GM18870 (cell line): Measurements from ENCODE around the gene BEX4.
A peak's percentile ranks its signal among the peaks of the same experiment; 100 is the strongest.
"Not testable (repeated sequence)": the region's sequence is repeated elsewhere in the genome, so short reads cannot be mapped to it uniquely, and the experiment has no call there.

Source experiments
- ATAC-seq: cut with Tn5 transposase; IDR thresholded peaks from one replicate; pipeline ENCODE4 v1.9.1; 2021; ENCODE audit warnings: moderate library complexity; ENCODE audit not compliant: unreplicated experiment

Gene BEX4, protein sequence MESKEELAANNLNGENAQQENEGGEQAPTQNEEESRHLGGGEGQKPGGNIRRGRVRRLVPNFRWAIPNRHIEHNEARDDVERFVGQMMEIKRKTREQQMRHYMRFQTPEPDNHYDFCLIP

DNA sequence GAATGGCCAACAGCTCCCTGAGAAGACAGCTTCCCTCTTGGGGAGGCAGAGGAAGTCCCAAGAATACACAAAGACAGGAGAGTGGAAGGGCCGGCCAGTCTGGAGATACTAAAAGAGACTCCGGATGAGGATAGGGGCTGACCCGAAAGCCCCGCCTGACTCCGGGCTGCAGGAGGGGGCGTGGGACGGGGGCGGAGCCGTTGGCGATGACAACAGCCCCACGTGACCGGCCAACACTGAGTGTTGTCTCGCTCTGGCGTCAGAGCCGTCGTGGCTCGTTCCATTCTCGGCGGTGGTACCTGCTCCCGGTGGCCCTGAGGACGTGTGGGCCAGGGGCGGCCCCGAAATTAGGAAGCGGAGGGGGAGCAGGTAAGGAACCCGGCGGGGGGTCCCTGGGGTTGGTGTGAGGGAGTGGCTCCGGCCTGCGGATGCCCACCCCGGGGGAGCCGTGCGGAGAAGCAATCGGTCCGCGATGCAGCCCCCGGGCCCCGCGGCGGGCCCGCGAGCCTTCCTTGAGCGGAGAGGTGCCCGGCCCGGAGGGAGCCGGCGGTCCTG, at the start of gene BEX4:
BEX4 (plus strand) TSS at position 239 of the 555 bp plus-strand sequence. CDS start 1,046 bp downstream, outside the sequence.
- peak; percentile 82 for ATAC-seq

DNA sequence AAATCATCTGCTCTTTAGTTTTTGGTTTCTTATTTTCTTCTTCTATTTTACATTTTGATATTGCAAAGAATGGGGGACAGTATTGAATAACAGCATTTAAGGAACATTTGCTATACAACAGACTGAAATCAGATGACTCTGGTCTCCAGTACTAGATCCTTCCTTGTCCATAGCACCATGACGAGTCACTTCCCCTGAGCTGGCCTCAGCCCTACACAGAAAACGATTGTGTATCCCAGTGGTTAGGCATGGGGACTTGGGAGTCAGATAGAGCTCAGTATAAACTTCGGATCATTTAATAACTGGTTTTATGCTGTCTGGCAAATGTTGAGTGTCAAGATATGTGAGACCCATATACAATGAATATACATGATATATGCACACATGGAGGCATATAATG, 44.7 kb upstream of the BEX4 start:
- no peak for ATAC-seq

DNA sequence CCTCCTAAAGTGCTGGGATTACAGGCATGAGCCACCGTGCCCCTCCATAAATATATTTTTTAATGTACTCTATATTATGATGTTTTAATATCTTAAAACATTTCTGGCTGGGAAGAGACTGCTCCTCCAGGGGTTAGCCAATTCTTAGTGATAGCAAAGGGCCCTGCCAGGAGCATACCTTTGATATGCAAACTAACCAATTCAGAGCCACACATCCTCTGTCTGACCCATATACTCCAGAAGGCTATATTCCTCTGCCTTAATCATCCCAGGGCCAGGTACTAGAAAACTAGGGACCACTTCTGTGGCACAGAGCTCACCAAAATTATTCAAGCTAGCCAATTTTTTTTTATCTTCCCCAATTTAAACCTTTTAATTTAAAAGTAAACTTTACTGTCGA, 43.6 kb upstream of the BEX4 start:
- no peak for ATAC-seq

DNA sequence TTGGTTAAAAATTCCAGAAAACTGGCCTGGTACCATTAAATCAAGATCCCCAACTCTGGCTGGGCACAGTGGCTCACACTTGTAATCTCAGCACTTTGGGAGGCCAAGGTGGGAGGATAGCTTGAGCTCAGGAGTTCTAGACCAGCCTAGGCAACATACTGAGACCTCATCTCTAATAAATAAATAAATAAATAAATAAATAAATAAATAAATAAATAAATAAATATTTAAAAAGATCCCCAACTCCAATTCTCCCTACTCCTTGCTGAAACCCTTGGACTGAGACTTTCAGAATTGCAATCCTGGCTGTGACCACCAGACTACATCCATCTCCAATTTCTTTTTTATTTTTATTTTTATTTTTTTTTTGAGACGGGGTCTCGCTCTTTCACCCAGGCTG, 39.7 kb upstream of the BEX4 start:
- ATAC-seq = not testable (repeated sequence)

DNA sequence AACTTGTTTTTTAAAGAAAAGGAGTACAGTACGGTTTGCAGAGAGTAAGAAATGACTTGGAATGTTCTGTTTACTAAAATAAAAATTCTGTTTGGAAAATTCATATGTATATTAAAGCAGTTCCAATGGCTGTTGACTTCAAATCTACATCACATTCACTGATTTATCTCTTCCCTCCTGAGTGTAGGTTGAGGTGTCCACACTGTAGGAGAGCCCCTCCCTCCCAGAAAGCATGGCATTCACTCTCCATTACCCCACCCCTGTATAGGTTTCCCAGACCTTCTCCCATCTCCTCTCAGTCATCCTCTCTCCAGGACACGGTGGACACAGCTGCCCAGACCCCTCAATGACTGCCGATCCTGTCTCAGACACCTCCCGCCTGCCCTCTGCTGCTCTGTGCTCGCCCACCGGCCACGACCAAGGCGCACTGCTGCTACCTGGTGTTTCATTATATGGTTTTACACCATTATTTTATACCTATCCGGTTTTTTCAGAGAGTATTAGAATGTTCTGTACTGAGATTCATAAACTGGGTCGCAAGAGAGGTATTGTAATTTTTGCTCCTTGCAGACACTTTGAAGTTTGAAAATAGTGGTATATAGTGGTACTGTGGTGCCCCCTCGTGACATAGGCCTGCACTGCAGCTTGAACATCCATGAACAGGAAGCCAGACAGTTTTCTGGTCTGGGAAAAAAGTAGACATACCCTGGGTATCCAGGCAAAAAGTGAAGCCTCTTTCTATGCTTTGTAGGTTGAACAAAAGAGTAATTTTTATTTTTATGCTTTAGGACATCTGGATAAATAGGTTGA, 38.8 kb upstream of the BEX4 start:
- peak; percentile 48 for ATAC-seq

DNA sequence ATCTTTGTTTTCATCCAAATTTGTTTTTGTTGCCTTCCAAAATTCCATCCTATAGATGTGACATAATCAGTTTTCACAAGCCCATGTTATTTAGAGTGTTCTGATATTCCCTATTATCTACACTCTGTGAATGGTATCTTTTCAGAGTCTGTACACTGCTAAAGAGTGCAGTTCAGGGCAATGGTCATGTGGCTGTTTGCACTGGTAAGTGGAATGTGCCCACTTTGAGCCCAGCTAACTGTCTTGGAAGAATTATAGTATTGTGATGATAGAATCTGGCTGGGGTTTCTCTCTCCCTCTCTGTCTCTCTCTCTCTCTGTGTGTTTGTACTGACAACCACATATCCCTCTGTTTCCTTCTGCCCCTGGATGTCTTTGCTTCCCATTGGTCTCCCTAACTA, 37.4 kb upstream of the BEX4 start:
- no peak for ATAC-seq

DNA sequence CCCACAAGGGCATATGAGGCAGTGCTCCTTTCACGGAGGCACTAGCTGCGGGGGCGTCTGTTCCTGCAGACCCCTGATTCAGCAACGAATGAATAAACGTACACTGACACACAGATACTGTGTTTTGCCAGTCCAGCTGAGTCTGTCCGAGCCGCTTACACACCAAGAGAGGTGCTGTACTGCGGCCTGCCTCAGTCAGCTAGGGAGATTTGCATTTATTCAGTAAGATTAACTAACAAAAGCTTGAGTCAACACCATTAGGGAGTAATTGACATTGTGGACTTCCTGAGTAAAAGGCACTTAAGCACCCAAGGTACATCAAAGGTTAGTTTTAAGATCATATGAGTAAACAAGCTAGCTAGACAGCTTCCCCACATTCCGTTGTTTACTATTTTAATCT, 31.0 kb upstream of the BEX4 start:
- ATAC-seq = no peak

DNA sequence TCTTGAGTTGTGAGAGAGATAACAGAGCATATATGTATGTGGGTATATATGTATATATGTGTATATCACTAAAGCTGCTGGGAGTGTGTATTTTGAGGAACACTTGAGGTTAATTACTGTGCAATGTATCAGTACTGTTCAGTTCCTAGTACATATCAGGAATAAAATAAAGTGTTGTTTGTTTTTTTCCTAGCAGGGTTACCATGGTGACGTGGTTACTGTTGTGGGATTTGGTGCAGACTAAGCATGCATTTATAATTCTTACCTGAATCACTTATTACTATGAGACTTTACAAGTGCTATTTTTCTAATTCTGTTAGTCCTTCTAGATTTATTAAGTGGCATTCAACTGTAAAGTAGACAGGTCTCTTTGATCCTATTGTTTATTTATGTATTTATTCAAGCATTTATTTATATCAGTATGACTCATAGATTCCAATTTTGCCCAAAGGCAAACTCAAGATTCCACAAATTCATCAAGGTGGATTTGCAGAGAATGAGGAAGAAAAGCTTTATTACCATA, 26.9 kb upstream of the BEX4 start:
- ATAC-seq = no peak

DNA sequence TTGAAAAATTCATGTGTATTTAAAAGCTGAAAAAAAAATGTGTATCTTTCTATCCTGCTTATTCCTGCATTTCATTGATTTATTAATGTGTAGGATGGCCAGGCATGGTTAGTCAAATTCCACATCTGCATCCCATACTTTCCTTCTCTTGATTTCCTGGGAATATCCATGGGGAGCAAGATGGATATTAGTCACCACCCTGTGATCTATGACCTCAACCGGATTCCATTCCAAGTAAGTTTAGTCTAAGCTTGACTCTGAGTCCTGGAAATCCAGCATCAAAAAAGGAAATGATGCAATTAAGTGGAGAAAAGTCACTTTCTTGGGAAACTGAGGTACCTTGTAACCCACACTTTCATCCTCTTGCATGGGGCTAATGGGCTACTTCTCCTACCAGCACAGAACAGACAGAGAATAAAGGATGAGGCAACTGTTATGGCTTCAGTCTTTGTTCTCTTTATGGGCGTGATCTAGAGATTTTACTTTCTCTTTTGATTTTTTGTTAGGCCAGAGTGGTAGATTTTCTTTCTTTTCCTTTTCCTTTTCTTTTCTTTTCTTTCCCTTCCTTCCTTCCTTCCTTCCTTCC, 17.1 kb upstream of the BEX4 start:
- no peak for ATAC-seq

DNA sequence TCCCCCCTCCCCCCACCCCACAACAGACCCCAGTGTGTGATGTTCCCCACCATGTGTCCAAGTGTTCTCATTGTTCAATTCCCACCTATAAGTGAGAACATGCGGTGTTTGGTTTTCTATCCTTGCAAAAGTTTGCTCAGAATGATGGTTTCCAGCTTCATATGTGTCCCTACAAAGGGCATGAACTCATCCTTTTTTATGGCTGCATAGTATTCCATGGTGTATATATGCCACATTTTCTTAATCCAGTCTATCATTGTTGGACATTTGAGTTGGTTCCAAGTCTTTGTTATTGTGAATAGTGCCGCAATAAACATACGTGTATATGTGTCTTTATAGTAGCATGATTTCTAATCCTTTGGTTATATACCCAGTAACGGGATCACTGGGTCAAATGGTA, 16.2 kb upstream of the BEX4 start:
- ATAC-seq = not testable (repeated sequence)

DNA sequence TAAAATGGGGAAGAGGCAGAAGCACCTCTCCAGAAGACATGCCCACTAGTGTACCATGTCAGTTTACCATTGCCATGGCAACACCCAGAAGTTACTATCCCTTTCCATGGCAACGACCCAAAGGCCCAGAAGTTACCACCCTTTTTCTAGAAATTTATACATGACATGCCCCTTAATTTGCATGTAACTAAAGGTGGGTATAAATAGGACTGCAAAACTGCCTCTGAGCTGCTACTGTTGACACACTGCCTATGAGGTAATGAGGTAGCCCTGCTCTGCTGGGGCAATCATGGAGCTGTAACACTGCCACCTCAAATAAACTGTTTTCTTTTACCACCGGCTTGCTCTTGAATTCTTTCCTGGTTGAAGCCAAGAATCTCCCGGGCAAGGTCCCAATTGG, 13.9 kb upstream of the BEX4 start:
- ATAC-seq = no peak

DNA sequence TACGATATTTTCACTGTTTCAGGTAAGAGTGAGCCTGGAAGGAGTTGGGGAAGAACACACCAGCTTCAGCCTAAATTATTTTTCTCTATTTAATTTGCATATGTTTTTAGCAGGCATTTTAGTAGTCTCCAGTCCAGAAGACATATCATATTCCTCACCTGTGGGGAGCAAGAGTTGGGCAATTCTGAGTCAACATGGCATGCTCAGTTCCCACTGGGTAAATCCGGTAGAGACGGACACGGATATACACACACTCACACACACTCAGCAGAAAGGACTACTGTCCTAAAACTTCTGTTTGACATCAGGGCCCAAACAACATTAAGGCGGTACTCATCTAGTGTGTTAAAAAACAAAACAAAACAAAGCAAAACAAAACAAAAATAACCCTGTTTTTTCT, 4.9 kb upstream of the BEX4 start:
- no peak for ATAC-seq

DNA sequence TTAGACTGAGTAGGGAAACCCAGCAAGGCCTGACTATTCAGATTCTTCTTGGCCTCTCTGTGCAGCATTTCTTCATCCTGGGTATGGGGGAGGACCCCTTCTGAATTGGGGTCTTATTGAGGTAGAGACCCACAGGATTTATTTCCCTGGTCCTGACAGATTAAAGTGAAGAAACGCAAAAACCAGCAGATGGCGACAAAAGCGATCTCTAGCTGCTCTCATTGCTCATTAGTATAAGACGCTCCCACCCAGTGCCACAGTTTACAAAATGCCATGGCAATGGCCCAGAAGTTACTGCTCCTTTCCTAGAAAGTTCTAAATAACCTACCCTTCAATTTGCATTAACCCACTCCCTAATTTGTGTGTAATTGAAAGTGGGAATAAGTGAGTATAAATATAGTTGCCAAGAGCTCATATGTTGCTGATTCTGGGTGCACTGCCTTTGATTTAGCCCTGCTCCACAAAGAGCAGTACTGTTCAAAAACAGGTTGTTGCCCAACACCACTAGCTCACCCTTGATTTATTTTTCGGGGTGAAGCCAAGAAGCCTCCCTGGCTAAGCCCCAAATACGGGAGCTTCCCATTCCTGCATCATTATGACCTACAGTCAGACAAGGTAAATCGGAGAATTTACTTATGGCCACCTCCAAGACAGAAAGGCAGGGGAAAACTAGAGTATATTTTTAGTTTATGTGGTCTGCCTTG, 3.7 kb upstream of the BEX4 start:
- ATAC-seq = no peak

DNA sequence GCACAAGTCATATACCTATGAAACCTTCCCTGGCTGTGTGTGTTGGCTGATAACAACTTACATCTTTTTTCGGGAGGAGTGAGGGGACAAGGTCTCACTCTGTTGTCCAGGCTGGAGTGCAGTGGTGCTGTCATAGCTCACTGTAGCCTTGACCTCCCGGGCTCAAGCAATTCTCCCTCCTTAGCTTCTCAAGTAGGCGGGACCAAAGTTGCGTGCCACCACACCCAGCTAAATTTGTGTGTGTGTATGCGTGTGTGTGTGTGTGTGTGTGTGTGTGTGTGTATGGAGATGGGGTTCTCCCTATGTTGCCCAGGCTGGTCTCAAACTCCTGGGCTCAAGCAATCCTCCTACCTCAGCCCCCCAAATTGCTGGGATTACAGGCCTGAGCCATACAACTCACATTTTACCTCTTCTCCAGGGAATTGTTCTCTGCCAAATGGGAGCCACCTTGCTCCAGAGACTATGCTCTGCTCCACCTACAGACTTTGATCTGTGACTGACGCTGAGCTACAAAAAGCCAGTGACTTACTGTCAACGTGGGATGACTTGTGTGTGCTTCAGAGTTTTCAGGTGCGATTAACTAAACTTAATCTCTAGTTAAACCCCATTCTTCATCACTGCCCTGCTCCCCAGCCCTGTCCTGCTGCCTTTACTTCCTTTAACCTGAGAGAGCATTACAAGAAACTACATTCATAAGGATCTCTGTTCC, 2.0 kb upstream of the BEX4 start:
- no peak for ATAC-seq

DNA sequence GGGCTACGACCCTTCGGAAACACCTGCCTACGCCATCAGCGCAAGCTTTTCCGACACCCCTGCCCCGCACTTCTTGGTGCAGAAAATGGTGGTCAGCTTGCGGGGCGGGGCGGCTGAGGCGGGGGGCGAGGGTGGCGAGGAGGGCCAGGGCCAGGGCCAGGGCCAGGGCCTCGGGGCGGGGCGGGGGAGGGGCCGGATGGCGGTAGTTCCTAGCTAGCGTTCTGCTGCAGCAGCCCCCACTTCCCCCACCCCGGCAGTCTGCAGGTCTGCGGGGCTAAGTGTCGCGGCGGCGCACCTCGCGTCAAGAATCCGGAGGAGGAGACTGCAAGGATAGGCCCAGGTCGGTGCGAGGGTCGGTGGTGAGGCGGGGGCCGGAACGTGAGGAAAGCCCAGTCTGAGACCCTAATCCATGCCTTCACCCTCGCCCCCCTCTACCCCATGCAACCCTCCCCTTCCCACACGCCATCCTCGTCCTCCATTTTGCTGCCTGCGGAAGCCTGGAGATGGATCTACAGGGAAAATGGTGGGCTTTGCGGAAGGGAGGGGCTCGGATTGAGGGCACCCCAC, 600 bp downstream of the BEX4 start:
- ATAC-seq = peak; percentile 20

DNA sequence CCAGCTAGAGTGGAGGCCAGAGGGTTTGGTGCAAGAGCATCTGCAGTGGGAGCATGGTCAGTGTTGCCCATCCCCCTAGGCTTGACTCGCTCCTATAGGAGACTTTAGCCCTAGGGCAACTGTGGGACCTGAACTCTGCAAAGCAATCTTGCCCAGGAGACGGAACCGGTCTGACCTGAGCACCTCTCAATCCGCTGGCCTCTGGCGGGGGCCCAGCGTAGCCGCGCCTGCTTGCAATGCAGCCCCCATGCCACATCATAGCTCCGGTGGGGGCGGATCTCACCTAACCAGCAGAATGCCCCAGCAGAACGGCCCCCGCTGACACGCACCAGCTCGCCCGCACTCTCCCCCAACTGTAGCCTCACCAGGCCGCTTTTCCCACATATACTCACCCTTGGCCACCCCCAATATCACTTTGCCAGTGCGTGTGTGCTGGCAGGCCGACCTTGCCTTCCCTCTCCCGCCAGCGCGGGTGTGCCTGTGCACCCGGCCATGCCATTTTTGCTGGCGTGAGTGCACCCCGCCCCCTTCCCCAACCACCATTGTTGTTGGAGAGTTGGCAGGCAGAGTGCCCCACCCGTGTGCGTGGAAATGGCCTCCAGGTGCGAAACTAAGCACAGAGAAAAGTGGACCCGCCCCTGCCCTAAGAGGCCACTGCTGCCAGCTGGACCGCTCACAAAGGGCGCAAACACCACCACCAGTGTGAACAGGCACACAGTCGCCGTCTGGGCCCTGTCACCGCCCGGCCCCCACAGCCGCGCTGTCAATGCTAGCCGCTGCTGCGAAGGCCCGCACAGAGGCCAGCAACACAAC, 5.8 kb downstream of the BEX4 start:
- ATAC-seq = no peak

DNA sequence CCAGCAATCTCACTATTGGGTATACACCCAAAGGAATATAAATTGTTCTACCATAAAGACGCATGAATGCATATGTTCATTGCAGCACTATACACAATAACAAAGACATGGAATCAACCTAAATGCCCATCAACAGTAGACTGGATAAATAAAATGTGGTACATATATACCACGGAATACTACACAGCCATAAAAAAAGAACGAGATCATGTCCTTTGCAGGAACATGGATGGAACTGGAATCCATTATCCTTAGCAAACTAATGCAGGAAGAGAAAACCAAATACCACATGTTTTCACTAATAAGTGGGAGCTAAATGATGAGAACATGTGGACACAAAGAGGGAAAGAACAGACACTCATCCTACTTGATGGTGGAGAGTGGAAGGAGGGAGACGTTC, 11.0 kb downstream of the BEX4 start:
- not testable (repeated sequence) for ATAC-seq

DNA sequence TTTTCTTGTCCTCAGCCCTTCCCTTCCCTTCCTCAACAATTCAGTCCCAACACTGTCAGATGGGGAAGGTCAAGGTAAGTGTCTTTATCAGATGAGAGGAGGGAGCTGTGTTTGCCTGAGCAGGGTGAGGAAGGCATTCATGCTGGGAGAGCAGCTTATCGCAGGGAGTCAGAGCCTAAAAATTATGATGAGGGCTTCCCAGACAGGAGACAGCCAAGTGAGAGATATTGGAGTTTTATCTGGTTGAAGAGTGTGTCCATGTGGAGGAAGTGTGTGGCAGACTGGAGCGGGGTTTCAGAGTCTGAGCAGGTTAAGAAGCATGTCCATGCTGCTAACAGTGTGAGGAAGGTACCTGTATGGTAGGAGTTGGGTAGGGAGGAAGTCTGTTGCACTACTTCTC, 18.4 kb downstream of the BEX4 start:
- ATAC-seq = no peak

DNA sequence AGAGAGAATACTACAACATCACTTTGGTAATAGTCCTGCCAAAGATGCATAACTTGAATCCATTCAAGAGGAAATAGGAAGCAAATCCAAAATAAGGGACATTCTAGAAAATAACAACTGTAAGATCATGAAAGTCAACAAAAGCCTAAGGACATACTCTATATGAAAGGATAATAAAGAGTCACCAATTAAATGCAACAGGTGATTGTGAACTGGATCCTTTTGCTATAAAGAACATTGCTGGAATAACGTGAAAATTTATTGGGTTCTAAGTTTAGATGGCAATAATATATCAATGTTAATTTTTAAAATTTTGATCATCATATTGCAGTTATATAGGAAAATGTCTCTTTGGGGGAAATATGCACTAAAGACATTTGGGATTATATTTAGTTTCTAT, 20.0 kb downstream of the BEX4 start:
- ATAC-seq = no peak
